IPS-NIHi7 (cell line): ENCODE results near the gene KDR.

Experiments
- DNase-seq: peaks from one replicate; pipeline ENCODE4 v3.0.0; 2012; ENCODE audit warnings: mixed read lengths; ENCODE audit errors: extremely low spot score

The KDR gene

DNA sequence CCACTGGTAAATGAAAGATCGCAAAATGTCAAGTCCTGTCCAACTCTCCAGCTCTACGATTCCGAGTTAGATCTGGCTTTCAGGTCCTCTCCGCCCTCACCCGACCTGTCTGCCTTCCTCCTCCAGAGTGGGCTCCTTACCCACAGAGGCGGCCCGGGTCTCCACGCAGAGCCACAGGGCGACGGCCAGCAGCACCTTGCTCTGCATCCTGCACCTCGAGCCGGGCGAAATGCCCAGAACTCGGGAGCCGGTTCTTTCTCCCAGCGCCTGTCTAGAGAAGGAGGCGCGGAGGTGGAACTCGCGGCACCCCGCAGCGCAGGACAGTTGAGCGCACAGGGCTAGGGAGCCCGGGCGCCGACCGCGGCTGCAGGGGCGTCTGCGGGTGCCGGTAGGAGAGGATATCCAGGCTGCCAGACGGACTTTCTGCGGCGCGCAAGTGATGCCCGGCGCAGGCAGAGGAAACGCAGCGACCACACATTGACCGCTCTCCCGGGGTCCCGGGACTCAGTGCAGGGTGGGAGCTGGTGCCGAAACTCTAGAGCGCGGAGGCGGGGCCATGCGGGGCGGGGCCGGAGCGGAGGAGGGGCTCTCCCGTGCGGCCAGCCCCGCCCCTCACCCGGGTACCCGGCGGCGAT, at the start of gene KDR:
Gene KDR (minus strand): TSS at position 509 of the 635 bp plus-strand sequence. CDS start 302 bp downstream, at position 207.
- DNase-seq, result peak; percentile 89

DNA sequence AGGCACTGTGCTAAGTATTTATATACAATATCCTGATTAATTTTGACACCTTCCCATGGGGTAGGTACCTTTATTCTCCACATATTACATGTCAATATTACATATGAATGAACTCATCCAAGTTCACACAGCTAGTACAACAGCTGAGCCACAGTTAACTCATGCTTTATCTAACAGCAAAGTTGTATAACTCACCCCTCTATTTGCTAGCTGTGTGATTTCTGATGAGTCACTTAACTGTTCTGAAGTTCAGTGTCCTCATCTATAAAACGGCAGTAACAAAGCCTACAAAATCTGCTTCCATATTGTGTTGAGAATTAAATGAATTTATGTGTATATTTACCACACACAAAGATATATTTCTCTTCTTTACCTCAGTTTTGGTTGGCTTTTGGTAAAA, 48.2 kb upstream of the KDR start:
- DNase-seq, result no peak

DNA sequence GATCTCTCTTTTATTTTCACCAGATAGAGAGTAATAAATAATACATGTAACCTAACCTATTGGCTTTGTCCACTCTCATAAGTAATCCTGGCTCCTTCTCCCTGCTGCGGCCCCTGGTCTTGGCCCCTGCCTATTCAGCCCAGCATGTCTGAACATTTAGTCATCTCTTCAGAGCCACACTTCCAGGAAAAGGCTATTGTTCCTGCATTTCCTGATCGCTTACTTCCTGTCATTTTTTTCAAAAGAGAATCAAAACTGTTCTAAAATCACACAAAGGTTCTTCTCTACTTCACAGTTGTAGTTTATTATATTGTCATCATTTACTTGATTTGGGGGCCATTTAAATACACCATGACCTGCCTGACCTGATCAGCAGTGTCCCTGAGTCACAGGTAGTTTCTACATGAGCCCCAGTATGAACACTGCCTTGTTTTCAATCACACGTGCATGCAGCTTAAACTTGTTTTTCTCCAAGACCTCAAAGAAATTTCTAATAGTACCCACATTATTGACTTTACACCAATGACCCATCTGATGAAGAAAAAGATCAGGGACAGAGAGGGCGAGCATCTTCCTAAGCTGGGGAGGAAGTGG, 47.4 kb upstream of the KDR start:
- no peak for DNase-seq

GRCh38 chr4:55170462-55170861, 45.1 kb upstream of the KDR start:
- no peak for DNase-seq

- DNase-seq, result no peak
Measured at GRCh38 chr4:55169352-55169961, 44.1 kb upstream of the KDR start.

GRCh38 chr4:55162396-55162795, 37.0 kb upstream of the KDR start:
- no peak for DNase-seq

DNA sequence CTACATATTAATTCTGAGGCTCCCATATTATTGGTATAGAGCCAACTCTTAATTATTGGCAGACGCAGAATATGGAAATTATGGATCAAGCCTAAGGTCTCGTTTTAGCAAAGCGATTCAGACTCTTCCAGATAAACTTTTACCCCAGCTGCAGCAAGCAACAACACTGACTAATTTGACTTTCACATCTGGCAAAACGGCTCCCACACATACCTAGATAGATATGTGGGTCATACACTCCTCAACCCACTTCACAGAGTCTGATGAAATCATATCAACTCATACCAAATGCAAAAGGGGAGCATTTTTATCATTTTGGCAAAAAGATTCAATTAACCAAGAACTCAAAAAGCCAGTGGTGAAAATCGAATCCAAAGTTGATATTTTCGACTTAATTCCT, 36.3 kb upstream of the KDR start:
- no peak for DNase-seq

GRCh38 chr4:55159851-55160250, 34.5 kb upstream of the KDR start:
- no peak for DNase-seq

DNA sequence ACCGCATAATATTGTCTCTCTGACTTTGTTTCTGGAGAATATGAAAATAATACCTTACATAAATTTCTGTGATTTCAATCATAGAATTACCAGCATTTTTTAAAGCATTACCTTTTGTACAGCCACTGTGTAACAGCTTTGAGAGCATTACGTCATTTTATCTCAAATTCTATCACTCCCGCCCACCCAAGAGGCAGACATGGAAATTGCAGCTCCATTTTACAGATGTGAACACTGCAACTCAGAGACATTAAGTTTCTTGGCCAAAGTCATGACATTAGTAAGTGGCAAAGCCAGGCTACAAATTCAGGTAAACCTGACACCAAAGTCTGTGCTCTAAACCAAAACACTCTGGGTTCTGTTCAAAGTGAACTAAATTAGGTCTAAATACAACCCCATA, 33.6 kb upstream of the KDR start:
- DNase-seq, result no peak

GRCh38 chr4:55157559-55158277, 32.3 kb upstream of the KDR start:
- peak; percentile 35 for DNase-seq

DNA sequence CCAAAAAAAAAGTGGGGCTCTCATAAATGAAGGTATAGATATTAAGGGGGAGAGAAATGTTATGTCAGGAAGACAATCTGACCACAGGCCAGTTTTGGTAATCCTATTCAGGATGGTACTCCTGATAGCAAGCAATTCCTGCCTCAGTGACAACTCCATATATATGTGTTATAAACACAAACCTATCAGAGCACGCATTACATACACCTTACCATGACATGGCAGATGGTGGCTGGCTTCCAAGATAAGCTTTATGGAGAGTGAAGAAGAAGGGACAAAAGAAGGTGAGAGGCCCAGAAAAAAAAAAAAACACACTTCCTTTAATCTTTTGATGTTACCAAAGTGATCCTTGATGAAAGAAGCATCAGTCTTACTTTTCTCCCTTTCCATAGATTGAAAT, 29.5 kb upstream of the KDR start:
- DNase-seq, result no peak

DNA sequence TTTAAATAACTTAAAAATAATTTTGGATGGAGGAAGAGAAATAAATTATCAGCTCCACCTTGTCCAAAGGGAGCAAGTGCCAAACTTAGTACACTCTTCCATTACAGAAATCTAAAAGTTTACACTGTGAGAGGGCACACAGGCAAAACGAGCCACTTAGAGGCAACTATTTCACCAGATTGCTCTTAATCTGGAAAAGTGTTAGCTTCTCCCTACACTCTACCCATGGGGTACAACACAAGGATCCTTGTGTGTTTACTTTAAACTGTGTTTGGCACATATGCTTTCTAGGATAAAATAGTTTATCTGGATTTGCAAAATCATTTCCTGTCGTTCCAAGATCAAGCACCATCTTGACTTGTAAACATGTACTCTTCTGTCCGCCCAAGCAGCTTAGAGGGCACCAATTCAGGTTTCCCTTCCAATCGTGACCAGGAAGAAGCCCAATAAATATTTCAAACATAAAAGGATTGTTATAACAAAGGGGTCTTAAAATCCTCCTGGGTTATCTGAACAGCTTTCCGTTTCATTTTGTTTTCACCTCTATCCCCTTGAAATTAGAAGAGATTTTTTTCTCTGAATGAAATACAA, 29.0 kb upstream of the KDR start:
- DNase-seq, result no peak

DNA sequence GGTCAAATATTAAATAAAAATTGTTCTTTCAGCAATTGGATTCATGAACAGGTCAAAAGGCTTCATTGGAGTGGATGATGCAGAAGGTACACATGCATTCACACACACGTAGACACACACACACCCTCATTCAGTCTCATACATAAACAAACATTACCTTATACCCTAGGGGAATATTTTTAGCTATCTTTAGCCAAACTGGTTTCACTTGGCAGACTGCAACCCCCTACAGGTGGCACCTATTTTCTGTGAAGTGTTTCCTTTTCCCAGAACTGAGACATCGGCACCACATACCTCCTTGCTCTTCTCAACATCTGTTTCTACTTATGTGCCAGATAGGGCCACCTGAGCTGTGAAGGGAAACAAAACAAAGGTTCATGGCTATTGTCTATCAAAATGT, 18.5 kb upstream of the KDR start:
- DNase-seq, result no peak

DNA sequence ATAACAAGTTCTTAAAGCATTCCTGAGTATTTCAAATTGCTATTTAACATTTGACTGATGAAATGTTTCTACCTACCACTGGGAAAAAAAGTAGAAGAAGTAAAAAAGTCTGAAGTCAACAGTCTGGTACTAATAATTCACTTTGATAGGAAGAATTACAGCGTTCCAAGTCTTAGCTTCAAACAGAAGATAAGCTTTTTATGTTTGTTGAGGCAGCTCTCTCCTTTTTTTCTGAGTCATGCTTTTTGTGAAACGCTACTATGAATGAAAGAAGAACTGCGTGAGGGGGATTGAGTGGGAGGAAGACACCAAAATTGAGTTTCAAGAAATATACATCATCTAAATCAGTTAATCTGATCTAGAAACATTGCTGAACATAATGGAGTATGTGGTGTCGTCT, 13.0 kb upstream of the KDR start:
- no peak for DNase-seq

DNA sequence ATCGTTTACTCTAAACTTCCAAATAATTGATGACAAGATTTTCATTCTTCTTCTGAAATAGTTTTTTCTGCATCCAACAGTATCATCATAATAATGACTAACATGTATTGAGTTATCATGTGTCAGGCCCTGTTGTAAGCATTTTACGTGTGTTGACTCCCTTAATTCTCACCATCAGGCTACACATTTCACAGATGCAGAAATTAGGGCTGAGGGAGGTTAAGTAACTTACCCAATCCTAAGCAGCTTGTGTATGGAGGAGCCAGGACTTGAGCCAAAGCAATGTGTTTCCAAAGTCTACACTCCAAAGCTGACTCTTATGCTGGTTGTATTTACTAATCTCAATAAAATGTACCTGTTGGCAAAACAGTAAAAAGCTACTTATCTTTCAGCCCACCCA, 11.2 kb upstream of the KDR start:
- DNase-seq, result no peak

DNA sequence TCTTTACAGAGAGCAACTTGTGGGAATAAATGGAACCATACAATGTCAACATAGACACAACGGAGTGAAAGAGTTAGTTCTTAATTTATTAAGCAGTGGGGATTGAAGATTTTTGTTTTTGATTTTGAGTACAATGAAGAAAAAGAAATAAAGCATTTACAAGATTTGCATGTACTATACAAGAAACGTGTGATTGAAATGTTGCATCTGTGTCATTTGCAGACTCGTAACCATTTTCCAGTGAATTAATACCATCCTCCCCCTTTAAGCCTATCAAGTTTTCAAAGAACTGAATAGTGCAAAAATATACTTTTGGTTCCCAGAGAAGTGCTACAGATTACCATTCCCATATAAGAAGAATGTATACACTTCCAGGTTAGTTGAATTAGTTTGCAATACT, 8.6 kb upstream of the KDR start:
- no peak for DNase-seq

DNA sequence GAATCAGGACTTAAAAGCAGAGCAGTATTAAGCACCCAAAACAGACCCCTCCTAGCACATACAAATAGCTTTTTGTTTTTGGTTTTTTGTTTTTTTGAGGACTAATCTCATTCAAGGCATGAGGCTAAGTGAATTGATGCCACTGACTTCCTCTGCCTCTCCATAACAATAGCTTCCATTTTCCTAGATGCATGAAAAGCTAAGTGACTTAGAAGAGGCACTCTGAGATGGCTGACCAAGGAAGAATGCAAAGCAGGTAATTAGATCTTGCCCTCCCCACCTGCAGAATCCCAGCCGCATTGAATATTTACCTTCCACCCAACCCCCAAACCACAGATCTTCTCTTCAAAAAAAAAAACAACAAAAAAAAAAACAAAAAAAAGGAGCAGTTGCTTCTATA, 7.4 kb upstream of the KDR start:
- peak; percentile 64 for DNase-seq

DNA sequence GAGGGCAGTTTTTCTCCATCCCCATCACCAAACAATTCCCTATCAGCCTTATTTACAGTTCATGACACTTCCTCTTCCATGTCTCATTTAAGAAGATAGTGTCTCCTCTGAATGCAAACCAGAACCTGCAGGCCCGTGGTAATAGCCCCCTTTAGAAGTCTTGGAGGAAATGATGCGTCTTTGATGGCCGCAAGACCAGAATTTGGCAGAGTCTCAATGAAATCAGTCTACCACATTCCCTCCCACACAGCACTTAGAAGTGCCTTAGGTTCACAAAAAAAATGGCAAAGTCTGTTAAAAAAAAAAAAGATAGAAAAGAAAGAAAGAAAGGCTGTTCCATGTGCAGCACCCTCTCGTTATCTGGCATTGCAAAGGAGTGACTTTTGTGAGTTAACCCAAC, 2.1 kb upstream of the KDR start:
- DNase-seq, result no peak

DNA sequence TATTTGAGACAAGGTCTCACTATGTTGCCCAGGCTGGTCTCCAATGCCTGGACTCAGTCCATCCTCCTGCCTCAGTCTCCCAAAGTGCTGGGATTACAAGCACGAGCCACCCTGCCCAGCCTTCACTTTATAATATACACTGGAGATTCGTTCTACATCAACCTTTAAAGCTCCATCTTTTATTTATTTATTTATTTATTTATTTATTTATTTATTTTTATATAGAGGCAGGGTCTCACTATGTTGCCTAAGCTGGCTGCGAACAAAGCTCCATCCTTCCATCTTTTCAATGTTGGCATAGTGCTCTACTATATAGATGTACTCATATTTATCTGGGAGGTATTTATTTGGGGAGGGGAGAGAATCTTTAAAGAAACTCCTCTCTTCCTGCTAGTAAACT, 1.7 kb upstream of the KDR start:
- DNase-seq, result no peak

DNA sequence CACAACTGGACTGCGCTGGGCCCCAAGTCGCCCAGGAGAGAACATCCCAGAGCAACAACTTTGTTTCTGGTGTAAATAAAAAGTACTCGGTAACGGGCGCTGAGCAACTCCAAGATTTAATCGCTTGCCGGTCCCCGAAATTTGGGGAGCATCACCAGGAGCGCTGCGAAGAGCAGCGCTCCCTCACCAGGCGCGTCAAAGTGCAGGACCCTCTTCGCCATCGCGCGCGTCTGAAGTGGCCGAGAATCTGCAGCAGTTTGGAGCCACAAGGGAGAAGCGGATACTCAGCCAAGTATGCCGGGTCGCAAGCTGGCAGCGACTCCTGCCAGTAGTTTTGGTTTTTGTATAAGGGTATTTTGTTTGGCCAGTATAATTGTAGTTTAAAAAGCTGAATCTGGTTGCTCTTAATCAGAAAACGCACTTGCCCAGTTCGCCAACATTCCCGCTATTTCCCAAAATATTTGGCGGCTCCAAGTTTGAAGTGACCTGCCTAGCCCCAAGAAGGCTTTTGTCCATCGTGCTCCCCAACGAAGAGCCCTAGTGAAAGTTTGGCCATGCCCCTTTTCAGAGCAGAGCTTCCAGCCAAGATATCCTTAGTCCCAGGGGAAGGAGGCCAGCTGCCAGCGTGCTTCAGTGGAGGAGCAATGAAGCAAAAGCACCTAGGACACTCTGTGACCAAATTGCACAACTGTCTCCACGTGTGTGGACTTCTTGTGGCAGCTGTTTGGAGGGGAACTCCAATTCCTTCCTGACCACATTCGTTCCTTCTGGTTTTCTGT, 557 bp upstream of the KDR start:
- peak; percentile 22 for DNase-seq

DNA sequence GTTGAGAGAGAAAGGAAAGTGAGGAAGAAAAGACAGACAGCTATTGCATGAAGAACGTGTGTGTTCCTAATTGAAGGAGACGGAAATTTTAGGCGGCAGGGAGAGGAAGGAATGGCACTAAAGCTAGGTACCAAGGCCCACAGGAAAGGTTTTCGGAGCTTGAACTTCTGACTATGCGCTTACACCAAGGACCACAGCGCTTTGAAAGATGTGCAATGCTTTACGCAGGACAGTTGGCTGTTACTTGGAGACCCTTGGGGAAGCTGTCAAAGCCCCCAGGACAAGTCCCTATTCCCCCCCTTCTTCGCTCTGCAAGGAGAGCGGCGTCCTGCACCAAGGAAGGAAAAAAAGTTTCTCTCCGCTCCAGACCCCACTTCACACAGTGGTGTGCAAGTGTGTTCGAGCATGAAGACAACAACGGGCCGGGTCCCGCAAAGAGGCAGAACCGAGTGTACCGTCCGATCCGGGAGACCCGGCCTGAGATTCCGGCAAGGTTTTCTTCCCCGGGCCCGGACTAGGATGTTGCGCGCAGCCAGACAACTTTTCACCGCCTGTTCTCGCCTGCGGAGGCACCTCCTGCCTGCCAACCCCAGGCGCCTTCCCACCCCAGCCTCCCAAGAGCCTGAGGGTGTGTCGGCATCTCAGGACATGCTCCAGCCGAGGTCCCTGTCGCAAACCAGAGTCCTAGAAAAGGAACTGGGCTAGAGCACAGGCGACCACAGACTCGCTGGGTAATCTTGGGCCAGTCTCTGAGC, 896 bp downstream of the KDR start:
- peak; percentile 31 for DNase-seq
